Colonic mucosa (tissue), 4 donors: ENCODE results near the gene PROB1. TPM values are rescaled to one million over a fixed set of nuclear protein-coding genes. Genes with fewer than 3 reads are reported as not detected.
A peak's percentile ranks its signal among the peaks of the same experiment; 100 is the strongest.

Experiments
- DNase-seq: peaks from one replicate; pipeline ENCODE4 v3.0.0-alpha.2; 2020
- H3K27ac ChIP-seq: fragments of 200-600 bp; one replicate; pipeline ENCODE4 v1.8.0; 2021
- H3K27me3 ChIP-seq: fragments of 200-600 bp; one replicate; pipeline ENCODE4 v1.8.0; 2021
- H3K36me3 ChIP-seq: fragments of 200-600 bp; one replicate; pipeline ENCODE4 v1.8.0; 2021
- H3K4me1 ChIP-seq: fragments of 200-600 bp; one replicate; pipeline ENCODE4 v1.8.0; 2021; ENCODE audit warnings: mild to moderate bottlenecking
- H3K4me3 ChIP-seq: fragments of 200-600 bp; one replicate; pipeline ENCODE4 v1.8.0; 2021
- H3K9ac ChIP-seq, 2 donors: one replicate each; pipeline ENCODE4 v1.7.0; 2013; ENCODE audit warnings: control low read depth in 2 of 2, low read depth in 2 of 2, low read length in 2 of 2
- H3K9me3 ChIP-seq: fragments of 200-600 bp; one replicate; pipeline ENCODE4 v1.8.0; 2021
- CTCF ChIP-seq: fragments of 200-600 bp; IDR thresholded peaks from one replicate; pipeline ENCODE4 v1.8.0; 2022; ENCODE audit warnings: antibody characterized with exemption, mild to moderate bottlenecking
- intact Hi-C: fragments of 100-400 bp; cut with DNase I; formaldehyde crosslinking; loops from one replicate; pipeline ENCODE4 v1.14.1; 2022
- total RNA-seq, 2 donors: library from RNA; stranded (reverse); fragmentation: NEBNext Ultra II Directional in 1 of 2; extraction: Animal tissue kit (Norgen Biotek cat#: 25700) in 1 of 2; gene quantifications; one replicate each; pipeline ENCODE4 v1.2.1, GENCODE V29; 2021
- donor health status: healthy.
- donor health status: DM: no; HTN: no; CAD: no.
- donor health status: DM: no; HTN: no; CAD: no.

Gene PROB1
- total RNA-seq, 2 donors from 2014 or later: 0.48 to 0.96 TPM

- no peaks in the 10 kb centered on the region for H3K4me1 ChIP-seq
- H3K36me3 ChIP-seq: no peaks in the 10 kb centered on the region
- H3K9ac ChIP-seq: no peak overlapping the region
- no peak overlapping the region for H3K4me3 ChIP-seq
- no peaks in the 10 kb centered on the region for H3K27me3 ChIP-seq
- H3K27ac ChIP-seq: no peak overlapping the region
- no peak for TF ChIP-seq CTCF
- no peak for DNase-seq
- intact Hi-C loops: no loop called here
- no peaks in the 10 kb centered on the region for H3K9me3 ChIP-seq
Observed at GRCh38 chr5:139406963-139407362, 12.1 kb upstream of the PROB1 start.

- no peaks in the 10 kb centered on the region for H3K4me1 ChIP-seq
- no peaks in the 10 kb centered on the region for H3K9me3 ChIP-seq
- H3K9ac ChIP-seq: peak overlapping the region; percentile 52 to 72
- no peaks in the 10 kb centered on the region for H3K36me3 ChIP-seq
- no peak for DNase-seq
- intact Hi-C loops: no loop called here
- H3K27me3 ChIP-seq: no peaks in the 10 kb centered on the region
- H3K27ac ChIP-seq: peak overlapping the region; percentile 87
- peak overlapping the region; percentile 37 for H3K4me3 ChIP-seq
- TF ChIP-seq CTCF: no peak
Observed at GRCh38 chr5:139404484-139404840, 9.6 kb upstream of the PROB1 start.

GRCh38 chr5:139403787-139404483 lies 9.0 kb upstream of the PROB1 start, which contains the start of gene SPATA24:
TSS of gene SPATA24 (minus strand) at chr5:139404089. CDS start at chr5:139404060, 29 bp downstream.
- intact Hi-C loops: no loop called here

GRCh38 chr5:139403418-139403786 lies 8.5 kb upstream of the PROB1 start:
- peak overlapping the region; percentile 87 for H3K27ac ChIP-seq
- peak overlapping the region; percentile 72 to 80 for H3K9ac ChIP-seq
- no peak for DNase-seq
- peak overlapping the region; percentile 37 for H3K4me3 ChIP-seq
- no peaks in the 10 kb centered on the region for H3K9me3 ChIP-seq
- no peaks in the 10 kb centered on the region for H3K36me3 ChIP-seq
- TF ChIP-seq CTCF: no peak
- intact Hi-C loops: no loop called here
- H3K27me3 ChIP-seq: no peaks in the 10 kb centered on the region
- no peaks in the 10 kb centered on the region for H3K4me1 ChIP-seq

More at GRCh38 chr5:139403787-139404483, 9.0 kb upstream of the PROB1 start, which contains the start of gene SPATA24:
- TF ChIP-seq CTCF: no peak
- peak; percentile 98 for DNase-seq
- peak within 1 kb of the TSS; percentile 37 for H3K4me3 ChIP-seq
- H3K4me1 ChIP-seq: no peaks in the 10 kb centered on the region
- peak within 1 kb of the TSS; percentile 87 for H3K27ac ChIP-seq
- no peaks in the 10 kb centered on the region for H3K36me3 ChIP-seq
- no peaks in the 10 kb centered on the region for H3K9me3 ChIP-seq
- no peaks in the 10 kb centered on the region for H3K27me3 ChIP-seq
- H3K9ac ChIP-seq: peak within 1 kb of the TSS; percentile 72 to 80

GRCh38 chr5:139402561-139403158 lies 7.8 kb upstream of the PROB1 start:
- Histone ChIP-seq H3K27me3 (no peaks in the 10 kb centered on the region), H3K9me3 (no peaks in the 10 kb centered on the region), H3K27ac (no peak overlapping the region), H3K4me1 (no peaks in the 10 kb centered on the region), H3K9ac (peak overlapping the region in 1 of 2 donors; percentile 72), H3K4me3 (no peak overlapping the region), H3K36me3 (no peaks in the 10 kb centered on the region)
- intact Hi-C loops: no loop called here
- DNase-seq: no peak
- peak; percentile 28 for TF ChIP-seq CTCF
